ENCODE measurements around the gene GPBP1. TPM values are rescaled to one million over a fixed set of nuclear protein-coding genes. Genes with fewer than 3 reads are reported as not detected.
A peak's percentile ranks its signal among the peaks of the same experiment; 100 is the strongest.

Gene GPBP1
- polyA plus RNA-seq, 1 of the 3 experiments (the other 2 are of a cell fraction) = 11.4 TPM

DNA sequence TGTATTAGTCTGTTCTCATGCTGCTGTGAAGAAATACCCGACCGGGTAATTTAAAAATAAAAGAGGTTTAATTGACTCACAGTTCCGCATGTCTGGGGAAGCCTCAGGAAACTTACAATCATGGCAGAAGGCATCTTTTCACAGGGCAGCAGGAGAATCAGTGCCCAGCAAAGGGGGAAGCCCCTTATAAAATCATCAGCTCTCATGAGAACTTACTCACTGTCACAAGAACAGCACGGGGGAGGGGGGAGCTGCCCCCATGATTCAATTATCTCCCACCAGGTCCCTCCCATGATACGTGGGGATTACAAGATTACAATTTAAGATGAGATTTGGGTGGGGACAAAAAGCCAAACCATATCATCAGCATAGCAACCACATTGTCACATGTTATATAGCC is 102.5 kb downstream of the GPBP1 start:
- H3F3A ChIP-seq (replicated peaks; ENCODE audit: insufficient read depth) = no peaks in the 10 kb centered on the region
- H3K4me1 ChIP-seq (ENCODE audit: control insufficient read depth in 1 of 2, insufficient read depth in 2 of 2, low read depth in 1 of 2, low read length in 1 of 2) = no peaks in the 10 kb centered on the region
- H4K20me1 ChIP-seq (ENCODE audit: insufficient read depth) = no peaks in the 10 kb centered on the region
- WGBS (ENCODE audit: low lambda C conversion rate) = 72% methylated on average over 5 of the region's 5 CpGs
- H3K4me3 ChIP-seq (ENCODE audit: low read depth in 2 of 2, low read length in 1 of 2) = no peak overlapping the region
- no peaks in the 10 kb centered on the region for H3K9me2 ChIP-seq
- no peaks in the 10 kb centered on the region for H3K79me2 ChIP-seq (ENCODE audit: insufficient read depth)
- H3K4me2 ChIP-seq = no peak overlapping the region
- no peaks in the 10 kb centered on the region for H3K36me3 ChIP-seq (replicated peaks in 1 of 2; ENCODE audit: control insufficient read depth in 1 of 2, insufficient read depth in 2 of 2, low read length in 1 of 2)
- no peaks in the 10 kb centered on the region for H3K27me3 ChIP-seq (ENCODE audit: insufficient read depth)
- POLR2A ChIA-PET = no interaction called here
- TF ChIP-seq, protein P1, sequence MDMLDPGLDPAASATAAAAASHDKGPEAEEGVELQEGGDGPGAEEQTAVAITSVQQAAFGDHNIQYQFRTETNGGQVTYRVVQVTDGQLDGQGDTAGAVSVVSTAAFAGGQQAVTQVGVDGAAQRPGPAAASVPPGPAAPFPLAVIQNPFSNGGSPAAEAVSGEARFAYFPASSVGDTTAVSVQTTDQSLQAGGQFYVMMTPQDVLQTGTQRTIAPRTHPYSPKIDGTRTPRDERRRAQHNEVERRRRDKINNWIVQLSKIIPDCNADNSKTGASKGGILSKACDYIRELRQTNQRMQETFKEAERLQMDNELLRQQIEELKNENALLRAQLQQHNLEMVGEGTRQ (IDR thresholded peaks at IDR 0.05; ENCODE audit: borderline replicate concordance, low read depth, low read length) = no peak
- TF ChIP-seq, protein P2, sequence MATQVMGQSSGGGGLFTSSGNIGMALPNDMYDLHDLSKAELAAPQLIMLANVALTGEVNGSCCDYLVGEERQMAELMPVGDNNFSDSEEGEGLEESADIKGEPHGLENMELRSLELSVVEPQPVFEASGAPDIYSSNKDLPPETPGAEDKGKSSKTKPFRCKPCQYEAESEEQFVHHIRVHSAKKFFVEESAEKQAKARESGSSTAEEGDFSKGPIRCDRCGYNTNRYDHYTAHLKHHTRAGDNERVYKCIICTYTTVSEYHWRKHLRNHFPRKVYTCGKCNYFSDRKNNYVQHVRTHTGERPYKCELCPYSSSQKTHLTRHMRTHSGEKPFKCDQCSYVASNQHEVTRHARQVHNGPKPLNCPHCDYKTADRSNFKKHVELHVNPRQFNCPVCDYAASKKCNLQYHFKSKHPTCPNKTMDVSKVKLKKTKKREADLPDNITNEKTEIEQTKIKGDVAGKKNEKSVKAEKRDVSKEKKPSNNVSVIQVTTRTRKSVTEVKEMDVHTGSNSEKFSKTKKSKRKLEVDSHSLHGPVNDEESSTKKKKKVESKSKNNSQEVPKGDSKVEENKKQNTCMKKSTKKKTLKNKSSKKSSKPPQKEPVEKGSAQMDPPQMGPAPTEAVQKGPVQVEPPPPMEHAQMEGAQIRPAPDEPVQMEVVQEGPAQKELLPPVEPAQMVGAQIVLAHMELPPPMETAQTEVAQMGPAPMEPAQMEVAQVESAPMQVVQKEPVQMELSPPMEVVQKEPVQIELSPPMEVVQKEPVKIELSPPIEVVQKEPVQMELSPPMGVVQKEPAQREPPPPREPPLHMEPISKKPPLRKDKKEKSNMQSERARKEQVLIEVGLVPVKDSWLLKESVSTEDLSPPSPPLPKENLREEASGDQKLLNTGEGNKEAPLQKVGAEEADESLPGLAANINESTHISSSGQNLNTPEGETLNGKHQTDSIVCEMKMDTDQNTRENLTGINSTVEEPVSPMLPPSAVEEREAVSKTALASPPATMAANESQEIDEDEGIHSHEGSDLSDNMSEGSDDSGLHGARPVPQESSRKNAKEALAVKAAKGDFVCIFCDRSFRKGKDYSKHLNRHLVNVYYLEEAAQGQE (IDR thresholded peaks at IDR 0.05; ENCODE audit: low read depth, low read length) = no peak
- TF ChIP-seq YY1 (IDR thresholded peaks at IDR 0.05; ENCODE audit: low read depth) = no peak
- TF ChIP-seq FOXM1 (IDR thresholded peaks at IDR 0.05; ENCODE audit: low read depth) = no peak
- no peak for TF ChIP-seq NFIC (IDR thresholded peaks at IDR 0.05; ENCODE audit: borderline replicate concordance)
- TF ChIP-seq, protein P3, sequence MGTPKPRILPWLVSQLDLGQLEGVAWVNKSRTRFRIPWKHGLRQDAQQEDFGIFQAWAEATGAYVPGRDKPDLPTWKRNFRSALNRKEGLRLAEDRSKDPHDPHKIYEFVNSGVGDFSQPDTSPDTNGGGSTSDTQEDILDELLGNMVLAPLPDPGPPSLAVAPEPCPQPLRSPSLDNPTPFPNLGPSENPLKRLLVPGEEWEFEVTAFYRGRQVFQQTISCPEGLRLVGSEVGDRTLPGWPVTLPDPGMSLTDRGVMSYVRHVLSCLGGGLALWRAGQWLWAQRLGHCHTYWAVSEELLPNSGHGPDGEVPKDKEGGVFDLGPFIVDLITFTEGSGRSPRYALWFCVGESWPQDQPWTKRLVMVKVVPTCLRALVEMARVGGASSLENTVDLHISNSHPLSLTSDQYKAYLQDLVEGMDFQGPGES (IDR thresholded peaks at IDR 0.05; ENCODE audit: low read depth, low read length) = no peak
- no peak for TF ChIP-seq TAF1 (IDR thresholded peaks at IDR 0.05; ENCODE audit: borderline replicate concordance, low read depth, low read length)
- no peak for TF ChIP-seq RAD21 (IDR thresholded peaks at IDR 0.05; ENCODE audit: low read length)
- TF ChIP-seq GABPA (IDR thresholded peaks at IDR 0.05; ENCODE audit: low read depth) = no peak
- no peak for TF ChIP-seq GATA2 (CRISPR knock-in tag; IDR thresholded peaks at IDR 0.05)
- CTCF ChIA-PET = interaction anchor here (0.7 to 1.5 kb wide), 3 partner anchors 376 to 1578 kb away, joined by 3 to 4 read pairs (median 3); no protein-coding TSS in a partner anchor
- DNase-seq = no peak
- H3K27ac ChIP-seq (ENCODE audit: low read depth in 2 of 2, low read length in 1 of 2) = no peak overlapping the region
- no peaks in the 10 kb centered on the region for H3K9me3 ChIP-seq
- no peak overlapping the region for H2AFZ ChIP-seq (ENCODE audit: low read depth)
- no peak overlapping the region for H3K9ac ChIP-seq

DNA sequence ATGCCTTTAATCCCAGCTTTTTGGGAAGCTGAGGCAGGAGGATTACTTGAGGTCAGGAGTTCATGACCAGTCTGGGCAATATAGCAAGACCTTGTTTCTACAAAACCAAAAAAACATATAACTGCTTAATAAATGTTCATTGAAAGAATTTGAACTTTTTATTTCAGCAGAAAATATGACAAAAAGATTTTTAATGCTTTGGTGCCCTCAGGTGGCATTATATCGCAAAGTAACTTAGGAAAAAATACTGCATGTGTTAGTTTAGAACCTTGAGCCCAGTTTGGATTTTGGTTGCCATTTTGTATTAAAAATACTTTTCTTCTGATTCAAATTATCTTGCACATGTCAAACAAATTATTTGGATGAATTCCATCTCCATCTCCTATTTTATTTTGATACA is 103.2 kb downstream of the GPBP1 start:
- Histone ChIP-seq H3K27me3 (ENCODE audit: insufficient read depth) (no peaks in the 10 kb centered on the region), H3K27ac (ENCODE audit: low read depth in 2 of 2, low read length in 1 of 2) (no peak overlapping the region), H3K36me3 (replicated peaks in 1 of 2; ENCODE audit: control insufficient read depth in 1 of 2, insufficient read depth in 2 of 2, low read length in 1 of 2) (no peaks in the 10 kb centered on the region), H3F3A (replicated peaks; ENCODE audit: insufficient read depth) (no peaks in the 10 kb centered on the region), H3K4me2 (no peak overlapping the region), H3K9me2 (no peaks in the 10 kb centered on the region), H2AFZ (ENCODE audit: low read depth) (no peak overlapping the region), H3K4me1 (ENCODE audit: control insufficient read depth in 1 of 2, insufficient read depth in 2 of 2, low read depth in 1 of 2, low read length in 1 of 2) (no peaks in the 10 kb centered on the region), H3K4me3 (ENCODE audit: low read depth in 2 of 2, low read length in 1 of 2) (no peak overlapping the region), H3K9ac (no peak overlapping the region), H3K79me2 (ENCODE audit: insufficient read depth) (no peaks in the 10 kb centered on the region), H4K20me1 (ENCODE audit: insufficient read depth) (no peaks in the 10 kb centered on the region), H3K9me3 (no peaks in the 10 kb centered on the region)
- 82% methylated on average over 1 of the region's 1 CpG for WGBS (ENCODE audit: low lambda C conversion rate)
- TF ChIP-seq, protein P4, sequence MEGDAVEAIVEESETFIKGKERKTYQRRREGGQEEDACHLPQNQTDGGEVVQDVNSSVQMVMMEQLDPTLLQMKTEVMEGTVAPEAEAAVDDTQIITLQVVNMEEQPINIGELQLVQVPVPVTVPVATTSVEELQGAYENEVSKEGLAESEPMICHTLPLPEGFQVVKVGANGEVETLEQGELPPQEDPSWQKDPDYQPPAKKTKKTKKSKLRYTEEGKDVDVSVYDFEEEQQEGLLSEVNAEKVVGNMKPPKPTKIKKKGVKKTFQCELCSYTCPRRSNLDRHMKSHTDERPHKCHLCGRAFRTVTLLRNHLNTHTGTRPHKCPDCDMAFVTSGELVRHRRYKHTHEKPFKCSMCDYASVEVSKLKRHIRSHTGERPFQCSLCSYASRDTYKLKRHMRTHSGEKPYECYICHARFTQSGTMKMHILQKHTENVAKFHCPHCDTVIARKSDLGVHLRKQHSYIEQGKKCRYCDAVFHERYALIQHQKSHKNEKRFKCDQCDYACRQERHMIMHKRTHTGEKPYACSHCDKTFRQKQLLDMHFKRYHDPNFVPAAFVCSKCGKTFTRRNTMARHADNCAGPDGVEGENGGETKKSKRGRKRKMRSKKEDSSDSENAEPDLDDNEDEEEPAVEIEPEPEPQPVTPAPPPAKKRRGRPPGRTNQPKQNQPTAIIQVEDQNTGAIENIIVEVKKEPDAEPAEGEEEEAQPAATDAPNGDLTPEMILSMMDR (IDR thresholded peaks at IDR 0.05) = peak; percentile 58
- TF ChIP-seq CHD2 (IDR thresholded peaks at IDR 0.05; ENCODE audit: low read length, partially characterized antibody) (no peak), SMC3 (IDR thresholded peaks at IDR 0.05; ENCODE audit: low read depth, low read length) (peak; percentile 30; the same call in 1 of the 2 replicates), RAD21 (IDR thresholded peaks at IDR 0.05; ENCODE audit: low read length) (peak; percentile 63), FOSL2 (IDR thresholded peaks at IDR 0.05; ENCODE audit: borderline replicate concordance, low read depth) (no peak), TCF12 (IDR thresholded peaks at IDR 0.05) (no peak)
- TF ChIP-seq, protein P5, sequence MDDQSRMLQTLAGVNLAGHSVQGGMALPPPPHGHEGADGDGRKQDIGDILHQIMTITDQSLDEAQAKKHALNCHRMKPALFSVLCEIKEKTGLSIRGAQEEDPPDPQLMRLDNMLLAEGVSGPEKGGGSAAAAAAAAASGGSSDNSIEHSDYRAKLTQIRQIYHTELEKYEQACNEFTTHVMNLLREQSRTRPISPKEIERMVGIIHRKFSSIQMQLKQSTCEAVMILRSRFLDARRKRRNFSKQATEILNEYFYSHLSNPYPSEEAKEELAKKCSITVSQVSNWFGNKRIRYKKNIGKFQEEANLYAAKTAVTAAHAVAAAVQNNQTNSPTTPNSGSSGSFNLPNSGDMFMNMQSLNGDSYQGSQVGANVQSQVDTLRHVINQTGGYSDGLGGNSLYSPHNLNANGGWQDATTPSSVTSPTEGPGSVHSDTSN (IDR thresholded peaks at IDR 0.05) = no peak
- TF ChIP-seq, protein P6, sequence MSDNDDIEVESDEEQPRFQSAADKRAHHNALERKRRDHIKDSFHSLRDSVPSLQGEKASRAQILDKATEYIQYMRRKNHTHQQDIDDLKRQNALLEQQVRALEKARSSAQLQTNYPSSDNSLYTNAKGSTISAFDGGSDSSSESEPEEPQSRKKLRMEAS (IDR thresholded peaks at IDR 0.05; ENCODE audit: low read depth) = no peak
- CTCF ChIA-PET = interaction anchor here (0.7 to 1.5 kb wide), 6 partner anchors 21 to 1578 kb away, joined by 3 to 4 read pairs (median 3); no protein-coding TSS in a partner anchor
- DNase-seq = peak; percentile 8
- POLR2A ChIA-PET = no interaction called here
